B cell (primary cell): ENCODE measurements around the gene ERG. TPM values are rescaled to one million over a fixed set of nuclear protein-coding genes. Genes with fewer than 3 reads are reported as not detected.

Experiments
- ATAC-seq: fragments of 200-7000 bp; cut with Tn5 transposase; one replicate; pipeline ENCODE4 v1.10.0; 2021; ENCODE audit warnings: low read depth, mild to moderate bottlenecking, moderate number of reproducible peaks, moderate library complexity
- CTCF ChIA-PET: fragments of 350-600 bp; sonication (Branson Sonifier 250); formaldehyde crosslinking; loops from one replicate; lab custom pipeline; 2021; ENCODE audit warnings: antibody characterized with exemption, inconsistent platforms; lab: Charles Lee
- POLR2A ChIA-PET: fragments of 350-600 bp; sonication (Branson Sonifier 250); formaldehyde crosslinking; loops from one replicate; lab custom pipeline; 2021; ENCODE audit warnings: antibody characterized with exemption; lab: Charles Lee
- DNase-seq: peaks from one replicate; pipeline ENCODE4 v3.0.0; 2013
- H2AFZ ChIP-seq: 2 replicates; pipeline ENCODE4 v1.6.1; 2012; ENCODE audit warnings: mild to moderate bottlenecking, low read depth, low read length; ENCODE audit not compliant: insufficient read depth, poor library complexity, severe bottlenecking
- H3K27ac ChIP-seq, 2 donors: 1 replicate in 1 of 2; 2 replicates in 1 of 2; pipeline ENCODE4 v1.5.1; 2012 to 2013; ENCODE audit warnings: low read length in 2 of 2, mild to moderate bottlenecking in 2 of 2, moderate library complexity in 1 of 2
- H3K27me3 ChIP-seq, 4 experiments: fragments of 200-600 bp in 1 of 4; sonication (generic) in 1 of 4; replicated peaks in 1 of 4; 1 replicate in 2 of 4; 2 replicates in 2 of 4; pipeline versions ENCODE4 v1.6.1 to v1.7.0; 2013 to 2016; ENCODE audit warnings: low read length in 3 of 4, mild to moderate bottlenecking in 2 of 4, mixed read lengths in 1 of 4, moderate library complexity in 1 of 4; ENCODE audit not compliant: insufficient read depth in 4 of 4, control insufficient read depth in 3 of 4; ENCODE audit errors: control extremely low read depth in 1 of 4
- H3K36me3 ChIP-seq, 2 experiments: replicated peaks in 1 of 2; 1 replicate in 1 of 2; 2 replicates in 1 of 2; pipeline versions ENCODE4 v1.6.1 to v1.7.1; 2013; ENCODE audit warnings: low read length in 1 of 2; ENCODE audit not compliant: insufficient read depth in 2 of 2, control insufficient read depth in 1 of 2; ENCODE audit errors: control extremely low read depth in 1 of 2, extremely low read depth in 1 of 2
- H3K4me1 ChIP-seq, 2 donors: fragments of 200-600 bp in 1 of 2; sonication (generic) in 1 of 2; 1 replicate in 1 of 2; 2 replicates in 1 of 2; pipeline versions ENCODE4 v1.5.1 to v1.6.1; 2013 to 2017; ENCODE audit warnings: low read length in 2 of 2; ENCODE audit not compliant: control insufficient read depth in 2 of 2, insufficient read depth in 2 of 2
- H3K4me2 ChIP-seq: replicated peaks from 2 replicates; pipeline ENCODE3; 2012; ENCODE audit warnings: mild to moderate bottlenecking, low read depth, low read length; ENCODE audit not compliant: poor library complexity, severe bottlenecking
- H3K4me3 ChIP-seq, 5 experiments: fragments of 200-600 bp in 1 of 5; sonication (generic) in 1 of 5; 1 replicate in 3 of 5; 2 replicates in 2 of 5; pipeline versions ENCODE4 v1.5.1 to v1.7.0; 2011 to 2016; ENCODE audit warnings: low read length in 4 of 5, mild to moderate bottlenecking in 4 of 5, low read depth in 2 of 5, control low read depth in 1 of 5, moderate library complexity in 1 of 5; ENCODE audit not compliant: insufficient read depth in 1 of 5; ENCODE audit errors: control extremely low read depth in 1 of 5, extremely low read depth in 1 of 5
- H3K79me2 ChIP-seq: fragments of 200-600 bp; sonication (generic); one replicate; pipeline ENCODE4 v1.6.0; 2016; ENCODE audit warnings: low read length; ENCODE audit not compliant: control insufficient read depth, insufficient read depth
- H3K9ac ChIP-seq: fragments of 200-600 bp; sonication (generic); 2 replicates; pipeline ENCODE4 v1.6.1; 2017; ENCODE audit warnings: mild to moderate bottlenecking, low read length, moderate library complexity
- H3K9me3 ChIP-seq, 3 donors: one replicate each; pipeline versions ENCODE4 v1.6.1 to v1.7.1; 2013; ENCODE audit warnings: low read length in 2 of 3; ENCODE audit not compliant: control insufficient read depth in 2 of 3, insufficient read depth in 1 of 3; ENCODE audit errors: control extremely low read depth in 1 of 3
- H4K20me1 ChIP-seq: 2 replicates; pipeline ENCODE4 v1.6.0; 2012; ENCODE audit warnings: mild to moderate bottlenecking, low read length; ENCODE audit not compliant: insufficient read depth, control insufficient read depth, poor library complexity, severe bottlenecking
- H3K27ac Mint-ChIP-seq: one replicate; pipeline ENCODE4 v1.8.0; 2021; ENCODE audit warnings: mixed read lengths
- H3K27me3 Mint-ChIP-seq: one replicate; pipeline ENCODE4 v1.8.0; 2021; ENCODE audit warnings: mixed read lengths
- H3K4me1 Mint-ChIP-seq: one replicate; pipeline ENCODE4 v1.8.0; 2021; ENCODE audit warnings: mixed read lengths
- H3K4me3 Mint-ChIP-seq: one replicate; pipeline ENCODE4 v1.8.0; 2021; ENCODE audit warnings: mixed read lengths
- H3K9me3 Mint-ChIP-seq: one replicate; pipeline ENCODE4 v1.8.0; 2022; ENCODE audit warnings: mixed read lengths; ENCODE audit not compliant: insufficient read depth
- CTCF ChIP-seq: fragments of 200-600 bp; IDR thresholded peaks from one replicate; pipeline ENCODE4 v1.8.0; 2022; ENCODE audit warnings: antibody characterized with exemption, mild to moderate bottlenecking
- EZH2 ChIP-seq: IDR thresholded peaks from 2 replicates; pipeline ENCODE4 v1.6.1; 2012; ENCODE audit warnings: borderline replicate concordance, low read depth, mild to moderate bottlenecking, moderate library complexity, low read length; ENCODE audit not compliant: insufficient read depth, poor library complexity, severe bottlenecking
- WGBS: methylation state at CpG from one replicate; pipeline ENCODE4 v1.1.5; 2013; ENCODE audit warnings: missing lambda C conversion rate; ENCODE audit not compliant: insufficient coverage; 5-methylcytosine and 5-hydroxymethylcytosine counted together
- intact Hi-C: fragments of 100-400 bp; cut with micrococcal nuclease; formaldehyde crosslinking; loops from one replicate; pipeline ENCODE4 v1.10.0; 2022
- polyA plus RNA-seq: library from polyadenylated mRNA; depleted of rRNA; stranded (reverse); fragments of >200 nt; gene quantifications from 2 replicates; pipeline ENCODE4 v1.2.3, GENCODE V29; 2012
- total RNA-seq, 2 donors: library from RNA; stranded (reverse); fragments of 120-200 nt in 1 of 2; gene quantifications; 1 replicate in 1 of 2; 2 replicates in 1 of 2; pipeline versions ENCODE4 v1.2.3 to v1.2.4, GENCODE V29; 2013 to 2022

ERG gene
- total and polyA plus RNA-seq, 2 donors (not counting 1 experiment from before 2014, with no cell fraction given), result 0.17 TPM; not detected in 1

GRCh38 chr21:38525454-38525853, 27.2 kb upstream of the ERG start:
- intact Hi-C loops, result no loop called here
- no peak overlapping the region for H3K27ac ChIP-seq
- no peaks in the 10 kb centered on the region for H4K20me1 ChIP-seq
- TF ChIP-seq EZH2 (no peak), CTCF (no peak)
- no peak overlapping the region for H2AFZ ChIP-seq
- H3K79me2 ChIP-seq, result no peaks in the 10 kb centered on the region
- no peak overlapping the region for H3K4me2 ChIP-seq
- Mint-ChIP-seq H3K27ac (no peak overlapping the region), H3K4me1 (no peaks in the 10 kb centered on the region), H3K9me3 (no peaks in the 10 kb centered on the region), H3K4me3 (no peak overlapping the region), H3K27me3 (no peaks in the 10 kb centered on the region)
- no peak for DNase-seq
- ATAC-seq, result no peak
- peaks cover 0 to 3% (median 0%) of the 10 kb centered on the region in 3 donors for H3K9me3 ChIP-seq
- no peak overlapping the region for H3K4me3 ChIP-seq
- H3K36me3 ChIP-seq, result no peaks in the 10 kb centered on the region
- H3K4me1 ChIP-seq, result no peaks in the 10 kb centered on the region
- CTCF ChIA-PET, result no interaction called here
- H3K27me3 ChIP-seq, result no peaks in the 10 kb centered on the region
- no peak overlapping the region for H3K9ac ChIP-seq
- WGBS, result 96% methylated on average over 3 of the region's 9 CpGs
- POLR2A ChIA-PET, result no interaction called here

DNA sequence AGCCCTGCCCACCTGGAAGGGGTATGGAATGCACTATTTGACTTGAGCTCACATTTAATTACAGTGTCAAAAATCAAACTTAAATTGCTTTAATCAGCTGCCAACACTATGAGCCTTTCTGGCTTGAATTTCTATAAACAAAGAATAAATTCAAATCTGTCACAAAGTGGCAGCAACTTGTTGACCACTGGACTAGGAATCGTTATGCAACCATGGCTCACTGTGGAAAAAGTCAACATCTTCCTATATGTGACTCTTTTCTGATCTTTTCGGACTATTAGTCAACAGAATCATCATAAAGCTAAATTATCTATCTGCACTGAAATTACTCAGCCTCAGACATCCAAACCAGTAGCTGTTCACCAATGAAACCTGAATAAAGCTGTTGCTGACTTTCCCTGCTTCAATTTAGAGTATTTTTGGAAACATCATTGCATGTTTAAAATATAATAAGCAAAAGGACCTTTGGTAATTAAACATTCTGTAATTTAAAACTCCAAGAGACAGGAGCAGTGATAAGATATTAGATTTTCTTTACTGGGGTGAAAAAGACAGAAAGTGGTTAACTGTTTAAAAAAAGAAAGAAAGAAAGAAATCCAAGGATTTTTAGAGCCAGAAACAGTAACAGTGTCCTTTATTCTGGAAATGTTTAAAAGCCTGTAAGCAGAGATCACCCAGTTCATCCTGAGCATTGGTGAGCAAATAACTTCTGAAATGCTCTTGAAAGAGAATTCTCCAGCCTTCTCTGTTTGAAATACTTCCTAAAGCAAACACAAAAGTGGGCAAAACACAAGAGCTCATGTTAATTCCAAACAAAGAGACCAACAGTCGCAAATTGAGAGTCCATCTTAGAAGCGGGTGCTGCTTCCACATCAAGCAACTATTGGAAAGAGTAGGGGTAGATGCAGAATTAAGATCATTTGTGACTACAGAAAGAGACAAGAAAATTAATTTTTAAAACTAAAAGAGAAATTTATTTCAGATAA, 26.2 kb upstream of the ERG start:
- Mint-ChIP-seq H3K4me1 (no peaks in the 10 kb centered on the region), H3K9me3 (no peaks in the 10 kb centered on the region), H3K27ac (no peak overlapping the region), H3K4me3 (no peak overlapping the region), H3K27me3 (no peaks in the 10 kb centered on the region)
- ChIA-PET CTCF (no interaction called here), POLR2A (no interaction called here)
- H3K9ac ChIP-seq, result no peak overlapping the region
- 75% methylated on average over 1 of the region's 4 CpGs for WGBS
- DNase-seq (no peak), ATAC-seq (no peak)
- H3K4me2 ChIP-seq, result no peak overlapping the region
- H3K27me3 ChIP-seq, result no peaks in the 10 kb centered on the region
- H3K4me3 ChIP-seq, result no peak overlapping the region
- H3K36me3 ChIP-seq, result no peaks in the 10 kb centered on the region
- H3K9me3 ChIP-seq, result no peaks in the 10 kb centered on the region
- intact Hi-C loops, result no loop called here
- no peak for TF ChIP-seq CTCF
- TF ChIP-seq EZH2, result no peak
- H3K79me2 ChIP-seq, result no peaks in the 10 kb centered on the region
- no peaks in the 10 kb centered on the region for H3K4me1 ChIP-seq
- no peaks in the 10 kb centered on the region for H4K20me1 ChIP-seq
- no peak overlapping the region for H3K27ac ChIP-seq
- H2AFZ ChIP-seq, result no peak overlapping the region
